Skeletal muscle satellite cell (primary cell): ENCODE measurements around the gene HS3ST3A1.

Source experiments
- H3K27me3 ChIP-seq: 2 replicates; pipeline ENCODE4 v1.7.0; 2013; ENCODE audit warnings: low read length; ENCODE audit not compliant: control insufficient read depth, insufficient read depth
- H3K36me3 ChIP-seq: 2 replicates; pipeline ENCODE4 v1.7.0; 2013; ENCODE audit warnings: mild to moderate bottlenecking, control low read depth, low read length; ENCODE audit not compliant: insufficient read depth
- H3K4me1 ChIP-seq: 2 replicates; pipeline ENCODE4 v1.7.0; 2013; ENCODE audit warnings: low read length; ENCODE audit not compliant: control insufficient read depth, insufficient read depth
- H3K4me2 ChIP-seq: 2 replicates; pipeline ENCODE4 v1.7.0; 2013; ENCODE audit warnings: mild to moderate bottlenecking, low read length
- H3K4me3 ChIP-seq: 2 replicates; pipeline ENCODE4 v1.7.0; 2013; ENCODE audit warnings: low read length
- H3K9ac ChIP-seq: 2 replicates; pipeline ENCODE4 v1.7.0; 2013; ENCODE audit warnings: mild to moderate bottlenecking, low read depth, low read length, moderate library complexity
- H3K9me3 ChIP-seq: replicated peaks from 2 replicates; pipeline ENCODE4 v1.7.0; 2013; ENCODE audit warnings: mild to moderate bottlenecking, control low read depth, low read length

Gene HS3ST3A1

DNA sequence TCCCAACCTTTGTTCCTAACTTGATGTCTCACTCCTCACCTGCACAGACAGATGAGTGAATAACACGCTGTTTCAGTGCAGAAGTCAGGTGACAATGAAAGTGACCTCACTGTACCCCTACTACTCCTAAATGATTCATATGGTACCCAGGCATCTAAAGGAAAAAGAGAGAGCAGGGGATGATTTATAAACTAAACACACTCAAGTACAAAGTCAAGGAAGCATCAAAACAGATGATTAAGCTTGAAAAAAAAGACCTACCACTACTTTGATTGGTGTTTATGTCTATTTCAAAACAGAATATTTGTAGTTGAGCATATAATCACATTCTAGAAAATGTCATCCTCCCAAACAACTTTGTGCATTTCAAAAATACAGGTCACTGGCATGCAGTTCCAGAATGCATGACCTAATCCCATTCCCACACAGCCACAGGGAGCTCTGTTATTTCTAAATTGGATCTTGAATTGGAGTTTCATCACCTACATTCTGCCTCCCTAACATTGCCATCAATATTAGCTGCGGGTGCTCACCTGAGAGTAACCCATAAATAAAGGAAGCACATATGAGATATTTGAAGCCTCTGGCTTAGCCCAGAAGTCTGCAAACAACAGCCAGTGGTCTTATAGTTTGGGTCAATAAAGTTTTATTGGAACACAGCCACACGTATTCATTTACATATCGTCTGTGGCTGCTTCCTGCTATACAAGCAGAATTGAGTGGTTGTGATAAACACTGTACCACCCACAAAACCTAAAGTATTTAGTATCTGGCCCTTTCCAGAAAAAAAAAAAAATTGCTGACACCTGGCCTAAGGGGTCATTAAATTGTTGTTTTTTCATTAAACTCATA is 14.0 kb downstream of the HS3ST3A1 start:
- Histone ChIP-seq H3K4me1 (peaks cover 70% of the 10 kb centered on the region), H3K4me2 (no peak overlapping the region), H3K27me3 (no peaks in the 10 kb centered on the region), H3K9me3 (no peaks in the 10 kb centered on the region), H3K4me3 (no peak overlapping the region), H3K36me3 (no peaks in the 10 kb centered on the region), H3K9ac (no peak overlapping the region)

DNA sequence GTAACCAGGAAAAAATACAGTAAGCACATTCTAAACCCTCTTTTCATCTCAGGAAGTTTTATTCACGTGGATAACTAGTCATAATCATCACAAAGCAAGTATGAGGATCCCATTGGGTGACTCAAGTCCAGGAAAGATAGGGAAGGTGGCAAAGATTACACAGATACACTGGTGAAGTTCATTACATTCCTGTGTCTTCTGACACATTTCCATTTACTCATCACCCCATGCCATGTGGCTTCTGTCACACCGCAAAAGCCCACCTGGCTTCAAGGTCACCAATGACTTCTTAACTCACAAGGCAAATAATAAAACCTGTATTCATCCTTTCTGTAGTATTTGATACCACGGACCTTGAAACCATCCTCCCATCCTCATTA is 17.0 kb downstream of the HS3ST3A1 start:
- no peaks in the 10 kb centered on the region for H3K9me3 ChIP-seq
- H3K4me3 ChIP-seq: no peak overlapping the region
- no peaks in the 10 kb centered on the region for H3K36me3 ChIP-seq
- no peak overlapping the region for H3K9ac ChIP-seq
- peak overlapping the region; percentile 81 for H3K4me2 ChIP-seq
- H3K4me1 ChIP-seq: peaks cover 55% of the 10 kb centered on the region
- H3K27me3 ChIP-seq: no peaks in the 10 kb centered on the region

DNA sequence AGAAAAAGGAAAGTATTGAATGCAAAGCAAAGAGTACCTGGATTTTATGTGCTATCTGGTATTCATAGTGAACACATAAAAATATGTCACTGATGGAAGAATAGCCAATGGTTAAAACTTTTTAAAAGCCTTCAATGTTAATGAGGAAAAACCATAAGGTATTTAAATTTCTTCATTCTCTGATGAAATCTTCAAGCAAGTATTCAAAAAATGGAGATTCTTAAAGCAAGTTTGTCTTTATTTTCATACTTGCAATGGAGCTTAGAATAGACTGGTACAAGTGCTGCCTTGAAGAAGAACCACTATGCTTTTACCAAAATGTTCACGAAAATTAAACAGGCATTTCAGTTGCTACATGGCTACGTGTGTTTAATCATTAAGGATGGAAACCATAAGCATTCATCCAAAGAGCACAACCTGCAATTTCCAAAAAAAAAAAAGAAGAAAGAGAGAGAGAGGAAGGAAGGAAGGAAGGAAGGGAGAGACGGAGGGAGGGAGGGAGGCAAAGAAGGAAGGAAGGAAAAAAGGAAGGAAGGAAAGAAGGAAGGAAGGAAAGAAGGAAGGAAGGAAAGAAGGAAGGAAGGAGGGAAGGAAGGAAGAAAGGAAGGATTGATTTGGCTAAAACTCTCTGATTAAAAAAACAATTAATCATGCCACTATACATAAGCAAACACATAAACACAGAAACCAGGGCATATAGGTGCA is 17.6 kb downstream of the HS3ST3A1 start:
- Histone ChIP-seq H3K9me3 (no peaks in the 10 kb centered on the region), H3K36me3 (no peaks in the 10 kb centered on the region), H3K4me3 (no peak overlapping the region), H3K4me2 (peak overlapping the region; percentile 81), H3K4me1 (peaks cover 50% of the 10 kb centered on the region), H3K27me3 (no peaks in the 10 kb centered on the region), H3K9ac (peak overlapping the region; percentile 71)

DNA sequence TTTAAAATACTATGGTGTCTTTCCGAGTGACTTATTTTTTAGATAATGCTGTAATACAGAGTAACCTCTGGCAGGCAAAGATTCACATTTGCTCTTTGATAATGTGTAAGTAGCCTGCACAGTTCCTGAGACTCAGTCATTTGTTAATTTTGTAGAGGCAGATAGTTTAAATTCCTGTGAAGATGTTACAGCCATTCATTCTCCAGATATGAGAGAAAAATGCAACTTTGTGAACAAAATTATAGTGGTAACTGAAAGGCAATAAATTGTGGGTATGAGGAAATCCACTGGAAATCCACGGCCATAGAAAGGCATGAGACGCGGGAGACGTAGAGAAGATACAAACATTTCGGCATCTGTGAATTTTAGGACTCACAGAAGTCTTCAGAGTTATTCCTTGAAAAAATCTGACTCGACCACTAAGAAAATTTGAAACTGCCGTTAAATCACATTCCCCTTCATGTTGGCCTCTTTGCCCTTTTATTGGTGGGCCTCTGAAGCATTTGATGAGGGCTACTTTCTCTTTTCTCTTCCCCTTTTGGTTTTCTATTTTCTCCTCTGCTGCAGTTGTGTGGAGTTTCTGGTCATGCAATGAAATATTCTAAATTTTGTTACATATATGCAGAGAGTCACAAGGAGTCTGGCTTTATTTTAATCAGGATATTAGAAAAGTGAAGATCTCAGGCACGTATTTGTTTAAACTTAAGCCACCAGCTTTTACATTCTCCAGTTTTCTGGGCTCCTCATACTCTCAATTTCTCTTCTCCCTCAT is 18.8 kb downstream of the HS3ST3A1 start:
- H3K36me3 ChIP-seq: no peaks in the 10 kb centered on the region
- H3K27me3 ChIP-seq: no peaks in the 10 kb centered on the region
- peak overlapping the region; percentile 81 for H3K4me2 ChIP-seq
- H3K4me1 ChIP-seq: peaks cover 39% of the 10 kb centered on the region
- H3K9me3 ChIP-seq: no peaks in the 10 kb centered on the region
- peak overlapping the region; percentile 71 for H3K9ac ChIP-seq
- H3K4me3 ChIP-seq: peak overlapping the region; percentile 48

DNA sequence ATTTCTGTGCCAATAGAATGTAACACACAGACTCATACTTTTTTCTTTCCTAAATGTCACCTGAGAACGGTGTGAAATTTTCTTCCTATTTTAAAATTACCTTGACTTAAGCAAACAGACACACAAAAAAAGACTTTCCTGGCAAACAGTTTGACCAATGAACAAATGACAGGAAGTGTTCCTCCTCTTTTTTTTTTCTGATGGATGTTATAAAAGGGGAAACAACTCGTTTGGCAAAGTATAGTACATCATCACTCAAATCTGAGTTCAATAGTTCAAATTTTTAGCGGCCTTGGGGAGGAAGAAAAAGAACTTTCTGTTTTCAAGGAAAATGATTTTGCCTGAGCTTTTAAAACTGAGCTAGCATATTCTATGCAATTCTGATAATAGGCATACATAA is 19.8 kb downstream of the HS3ST3A1 start:
- H3K4me3 ChIP-seq: peak overlapping the region; percentile 48
- H3K27me3 ChIP-seq: no peaks in the 10 kb centered on the region
- H3K4me1 ChIP-seq: peaks cover 32% of the 10 kb centered on the region
- H3K36me3 ChIP-seq: no peaks in the 10 kb centered on the region
- peak overlapping the region; percentile 81 for H3K4me2 ChIP-seq
- no peaks in the 10 kb centered on the region for H3K9me3 ChIP-seq
- H3K9ac ChIP-seq: peak overlapping the region; percentile 71

DNA sequence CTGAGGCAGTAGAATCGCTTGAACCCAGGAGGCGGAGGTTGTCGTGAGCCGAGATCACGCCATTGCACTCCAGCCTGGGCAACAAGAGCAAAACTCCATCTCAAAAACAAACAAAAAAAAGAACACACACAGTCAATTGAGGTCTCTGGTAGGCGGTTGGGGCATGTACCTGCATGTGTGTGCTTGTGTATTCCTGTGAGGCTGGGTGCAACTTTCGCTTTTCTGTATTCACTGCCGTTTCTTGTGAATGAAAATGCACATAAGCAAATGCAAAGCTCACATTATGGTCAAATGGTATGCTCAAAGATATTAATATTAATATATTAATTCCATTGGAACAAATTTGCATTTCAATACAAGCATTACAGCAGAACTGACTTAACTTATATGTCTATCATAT is 20.9 kb downstream of the HS3ST3A1 start:
- H3K4me1 ChIP-seq: peaks cover 32% of the 10 kb centered on the region
- H3K9ac ChIP-seq: no peak overlapping the region
- H3K27me3 ChIP-seq: no peaks in the 10 kb centered on the region
- no peak overlapping the region for H3K4me2 ChIP-seq
- no peaks in the 10 kb centered on the region for H3K36me3 ChIP-seq
- no peaks in the 10 kb centered on the region for H3K9me3 ChIP-seq
- H3K4me3 ChIP-seq: no peak overlapping the region

DNA sequence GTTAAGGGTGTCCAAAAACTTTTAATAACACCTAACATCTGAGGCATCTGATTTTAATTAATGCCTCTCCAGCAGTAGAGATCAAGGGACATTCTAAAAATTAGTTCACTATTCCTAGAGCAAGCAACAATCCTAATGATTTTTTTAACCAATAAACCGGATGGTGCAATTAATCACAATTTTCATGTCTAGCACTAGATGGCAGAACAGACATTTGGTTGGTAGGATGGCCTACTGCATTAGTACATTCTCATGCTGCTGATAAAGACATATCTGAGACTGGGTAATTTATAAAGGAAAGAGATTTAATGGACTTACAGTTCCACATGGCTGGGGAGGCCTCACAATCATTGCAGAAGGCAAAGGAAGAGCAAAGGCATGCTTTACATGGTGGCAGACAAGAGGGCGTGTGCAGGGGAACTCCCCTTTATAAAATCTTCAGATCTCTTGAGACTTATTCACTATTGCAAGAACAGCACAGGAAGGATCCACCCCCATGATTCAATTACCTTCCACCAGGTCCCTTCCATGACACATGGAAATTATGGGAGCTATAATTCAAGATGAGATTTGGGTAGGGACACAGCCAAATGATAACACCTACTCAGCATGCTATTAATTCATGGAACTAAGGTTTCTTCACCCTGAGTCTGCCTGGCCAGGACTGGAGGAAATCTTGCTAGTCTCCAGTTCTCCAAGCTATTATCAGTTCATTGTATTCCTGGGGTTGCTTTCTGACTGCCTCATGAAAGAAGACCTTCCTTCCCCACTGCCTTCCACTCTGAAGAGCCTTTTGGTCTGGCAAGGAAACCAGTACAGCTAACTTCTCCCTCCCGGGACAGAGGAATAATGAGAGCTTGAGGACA is 24.8 kb downstream of the HS3ST3A1 start:
- Histone ChIP-seq H3K9me3 (no peaks in the 10 kb centered on the region), H3K36me3 (no peaks in the 10 kb centered on the region), H3K27me3 (no peaks in the 10 kb centered on the region), H3K4me3 (no peak overlapping the region), H3K4me1 (peaks cover 16% of the 10 kb centered on the region), H3K9ac (no peak overlapping the region), H3K4me2 (no peak overlapping the region)

DNA sequence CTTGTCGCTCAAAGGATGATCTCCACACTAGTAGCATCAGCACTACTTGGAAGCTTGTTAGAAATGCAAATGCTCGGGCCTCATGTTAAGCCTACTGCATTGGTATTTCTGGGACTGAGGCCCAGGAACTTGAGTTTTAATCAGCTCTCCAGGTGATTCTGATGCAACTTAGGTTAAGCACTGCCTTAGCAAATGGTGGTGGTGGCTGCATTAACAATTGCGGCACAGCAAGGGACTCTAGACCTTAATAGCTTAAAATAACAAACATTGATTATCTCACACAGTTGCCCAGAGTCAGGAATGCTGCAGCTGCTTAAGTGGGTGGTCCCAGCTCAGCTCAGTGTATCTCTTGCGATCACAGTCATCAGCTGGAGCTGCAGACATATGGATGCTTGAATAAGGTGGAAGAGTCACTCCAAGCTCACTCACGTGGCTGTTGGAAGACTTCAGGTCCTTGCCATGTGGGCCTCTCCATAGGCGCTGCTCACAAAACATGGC is 25.8 kb downstream of the HS3ST3A1 start:
- peaks cover 12% of the 10 kb centered on the region for H3K4me1 ChIP-seq
- no peak overlapping the region for H3K4me3 ChIP-seq
- H3K9ac ChIP-seq: no peak overlapping the region
- no peaks in the 10 kb centered on the region for H3K9me3 ChIP-seq
- H3K4me2 ChIP-seq: no peak overlapping the region
- H3K36me3 ChIP-seq: no peaks in the 10 kb centered on the region
- H3K27me3 ChIP-seq: no peaks in the 10 kb centered on the region

DNA sequence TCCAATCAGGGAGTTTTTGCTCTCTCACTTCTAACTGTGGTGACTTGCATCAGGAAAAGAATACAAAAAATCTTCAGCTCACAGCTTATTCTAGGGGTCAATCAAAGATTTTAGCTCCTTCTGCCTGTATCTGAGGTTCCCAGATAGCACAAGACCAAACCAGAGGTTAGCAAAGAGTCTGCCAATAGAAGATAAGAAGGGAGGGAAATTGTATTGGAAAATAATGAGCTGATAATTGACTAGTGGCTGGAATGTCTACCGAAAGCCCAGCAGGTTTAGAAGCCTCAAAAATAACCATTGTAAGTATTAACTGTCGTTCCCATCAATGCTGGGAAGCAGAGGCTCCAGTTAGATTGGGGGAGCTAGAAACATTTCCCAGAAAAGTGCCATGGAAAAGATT is 26.3 kb downstream of the HS3ST3A1 start:
- Histone ChIP-seq H3K27me3 (no peaks in the 10 kb centered on the region), H3K9me3 (no peaks in the 10 kb centered on the region), H3K4me2 (no peak overlapping the region), H3K4me3 (no peak overlapping the region), H3K36me3 (no peaks in the 10 kb centered on the region), H3K9ac (no peak overlapping the region), H3K4me1 (peaks cover 12% of the 10 kb centered on the region)

DNA sequence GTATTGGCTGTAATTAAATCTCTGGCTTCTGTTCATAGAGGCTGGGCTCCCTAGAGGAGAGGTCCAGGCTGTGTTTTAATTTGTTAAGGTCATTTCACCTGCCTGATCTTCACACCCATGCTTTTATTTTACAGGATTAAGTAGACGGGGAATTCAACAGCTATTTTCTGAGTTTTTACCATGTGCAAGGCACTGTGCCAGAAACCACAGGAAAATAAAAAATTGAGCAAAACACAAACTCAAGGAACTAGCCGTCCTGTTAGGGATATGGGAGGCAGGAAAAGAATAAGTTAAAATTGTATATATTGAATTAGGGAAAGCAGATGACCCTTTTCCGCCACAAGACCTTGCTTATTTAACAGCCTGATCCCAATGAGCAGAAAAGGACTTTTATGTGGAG is 29.1 kb downstream of the HS3ST3A1 start:
- H3K4me3 ChIP-seq: no peak overlapping the region
- no peaks in the 10 kb centered on the region for H3K36me3 ChIP-seq
- peaks cover 23% of the 10 kb centered on the region for H3K4me1 ChIP-seq
- H3K9ac ChIP-seq: no peak overlapping the region
- H3K27me3 ChIP-seq: no peaks in the 10 kb centered on the region
- H3K4me2 ChIP-seq: no peak overlapping the region
- H3K9me3 ChIP-seq: no peaks in the 10 kb centered on the region
